GM12801 (cell line): ENCODE data around the gene GRAP.

Experiments used
- CTCF ChIP-seq: IDR thresholded peaks from one replicate; pipeline ENCODE4 v1.5.1; 2011; ENCODE audit warnings: control low read depth; ENCODE audit not compliant: insufficient read length; ENCODE audit errors: extremely low read depth

GRAP gene

GRCh38 chr17:19002805-19003542 lies 43.8 kb downstream of the GRAP start:
- no peak for TF ChIP-seq CTCF

- no peak for TF ChIP-seq CTCF
These were observed 44.7 kb downstream of the GRAP start for GRCh38 chr17:19001907-19002590.

- no peak for TF ChIP-seq CTCF
These were observed 46.0 kb downstream of the GRAP start for GRCh38 chr17:19000531-19001325.

- no peak for TF ChIP-seq CTCF
These were observed 46.8 kb downstream of the GRAP start for GRCh38 chr17:18999911-19000310.

GRCh38 chr17:18999394-18999793 lies 47.4 kb downstream of the GRAP start:
- no peak for TF ChIP-seq CTCF

GRCh38 chr17:18997650-18998196 lies 49.0 kb downstream of the GRAP start:
- no peak for TF ChIP-seq CTCF

- TF ChIP-seq CTCF = no peak
These were observed 50.3 kb downstream of the GRAP start for GRCh38 chr17:18996458-18996857.
